Measurements from ENCODE around the gene C17orf67. TPM values are rescaled to one million over a fixed set of nuclear protein-coding genes. Genes with fewer than 3 reads are reported as not detected.

The C17orf67 gene
- total and polyA plus RNA-seq, 2 experiments from 2014 or later, result 0.27 to 0.73 TPM

GRCh38 chr17:56834380-56835263 lies 902 bp upstream of the C17orf67 start:
- Histone ChIP-seq H3K4me1 (ENCODE audit: insufficient read depth) (peaks cover 7% of the 10 kb centered on the region), H3K4me2 (peak overlapping the region; percentile 94), H3K27me3 (no peaks in the 10 kb centered on the region), H3K79me2 (peaks cover 12% of the 10 kb centered on the region), H3K4me3 (peak overlapping the region; percentile 54), H3K9me2 (replicated peaks; ENCODE audit: insufficient read depth) (no peaks in the 10 kb centered on the region), H3K36me3 (replicated peaks; ENCODE audit: insufficient read depth, low read depth) (no peaks in the 10 kb centered on the region), H3K9me3 (ENCODE audit: low read depth) (no peaks in the 10 kb centered on the region), H4K20me1 (ENCODE audit: insufficient read depth, poor library complexity, severe bottlenecking) (no peaks in the 10 kb centered on the region), H3K27ac (peak overlapping the region; percentile 86), H2AFZ (peak overlapping the region; percentile 88)
- WGBS (ENCODE audit: low lambda C conversion rate, missing lambda C conversion rate), result 5% methylated on average over 50 of the region's 81 CpGs
- DNase-seq (ENCODE audit: low spot score), result peak; percentile 78
- TF ChIP-seq EZH2phosphoT487 (IDR thresholded peaks at IDR 0.05; ENCODE audit: low read depth, severe bottlenecking, unreplicated experiment) (no peak), EZH2 (IDR thresholded peaks at IDR 0.05; ENCODE audit: borderline replicate concordance) (no peak), CTCF (IDR thresholded peaks at IDR 0.05; ENCODE audit: poor library complexity) (no peak)

GRCh38 chr17:56833057-56833808 lies 487 bp downstream of the C17orf67 start:
- Histone ChIP-seq H3K9me2 (replicated peaks; ENCODE audit: insufficient read depth) (no peaks in the 10 kb centered on the region), H3K27me3 (no peaks in the 10 kb centered on the region), H3K27ac (peak overlapping the region; percentile 73), H2AFZ (peak overlapping the region; percentile 53), H3K79me2 (peaks cover 12% of the 10 kb centered on the region), H4K20me1 (ENCODE audit: insufficient read depth, poor library complexity, severe bottlenecking) (no peaks in the 10 kb centered on the region), H3K4me2 (peak overlapping the region; percentile 94), H3K4me3 (peak overlapping the region; percentile 74), H3K36me3 (replicated peaks; ENCODE audit: insufficient read depth, low read depth) (no peaks in the 10 kb centered on the region), H3K4me1 (ENCODE audit: insufficient read depth) (peaks cover 7% of the 10 kb centered on the region), H3K9me3 (ENCODE audit: low read depth) (no peaks in the 10 kb centered on the region)
- WGBS (ENCODE audit: low lambda C conversion rate, missing lambda C conversion rate), result 1% methylated on average over 37 of the region's 95 CpGs
- DNase-seq (ENCODE audit: low spot score), result peak; percentile 91
- TF ChIP-seq EZH2 (IDR thresholded peaks at IDR 0.05; ENCODE audit: borderline replicate concordance), result no peak
- no peak for TF ChIP-seq EZH2phosphoT487 (IDR thresholded peaks at IDR 0.05; ENCODE audit: low read depth, severe bottlenecking, unreplicated experiment)
- TF ChIP-seq CTCF (IDR thresholded peaks at IDR 0.05; ENCODE audit: poor library complexity), result no peak

- H2AFZ ChIP-seq, result no peak overlapping the region
- H3K27me3 ChIP-seq, result no peaks in the 10 kb centered on the region
- DNase-seq (ENCODE audit: low spot score), result peak; percentile 13
- H3K27ac ChIP-seq, result no peak overlapping the region
- no peaks in the 10 kb centered on the region for H3K36me3 ChIP-seq (replicated peaks; ENCODE audit: insufficient read depth, low read depth)
- peak overlapping the region; percentile 94 for H3K4me2 ChIP-seq
- H3K9me3 ChIP-seq (ENCODE audit: low read depth), result no peaks in the 10 kb centered on the region
- peak overlapping the region; percentile 74 for H3K4me3 ChIP-seq
- H4K20me1 ChIP-seq (ENCODE audit: insufficient read depth, poor library complexity, severe bottlenecking), result no peaks in the 10 kb centered on the region
- peaks cover 12% of the 10 kb centered on the region for H3K79me2 ChIP-seq
- H3K9me2 ChIP-seq (replicated peaks; ENCODE audit: insufficient read depth), result no peaks in the 10 kb centered on the region
- TF ChIP-seq EZH2 (IDR thresholded peaks at IDR 0.05; ENCODE audit: borderline replicate concordance) (no peak), CTCF (IDR thresholded peaks at IDR 0.05; ENCODE audit: poor library complexity) (no peak)
- peaks cover 7% of the 10 kb centered on the region for H3K4me1 ChIP-seq (ENCODE audit: insufficient read depth)
- WGBS (ENCODE audit: low lambda C conversion rate, missing lambda C conversion rate), result 73% methylated on average over 4 of the region's 4 CpGs
Measured at GRCh38 chr17:56832446-56832845, 1.3 kb downstream of the C17orf67 start.
